Activated naive CD8-positive, alpha-beta T cell treated with anti-CD3 and anti-CD28 coated beads for 36 hours (primary cell): Measurements from ENCODE around the gene BCL2L15. TPM values are rescaled to one million over a fixed set of nuclear protein-coding genes. Genes with fewer than 3 reads are reported as not detected.

Experiments
- DNase-seq: peaks from one replicate; pipeline ENCODE4 v3.0.0; 2021
- H3K27ac Mint-ChIP-seq: one replicate; pipeline ENCODE4 v1.8.0; 2022; ENCODE audit warnings: mild to moderate bottlenecking, moderate library complexity, mixed read lengths
- H3K27me3 Mint-ChIP-seq: one replicate; pipeline ENCODE4 v1.8.0; 2022; ENCODE audit warnings: mild to moderate bottlenecking, mixed read lengths
- H3K36me3 Mint-ChIP-seq: one replicate; pipeline ENCODE4 v1.8.0; 2021; ENCODE audit warnings: mild to moderate bottlenecking, mixed read lengths
- H3K4me1 Mint-ChIP-seq: one replicate; pipeline ENCODE4 v1.8.0; 2021; ENCODE audit warnings: mixed read lengths
- H3K4me3 Mint-ChIP-seq: one replicate; pipeline ENCODE4 v1.8.0; 2022; ENCODE audit warnings: mild to moderate bottlenecking, moderate library complexity, mixed read lengths
- H3K9me3 Mint-ChIP-seq: one replicate; pipeline ENCODE4 v1.8.0; 2022; ENCODE audit warnings: mixed read lengths
- total RNA-seq, 2 experiments: library from RNA; stranded (reverse); gene quantifications; one replicate each; pipeline ENCODE4 v1.2.3, GENCODE V29; 2021

BCL2L15 gene
- total RNA-seq, 2 experiments from 2014 or later, result 0.88 to 2.2 TPM

DNA sequence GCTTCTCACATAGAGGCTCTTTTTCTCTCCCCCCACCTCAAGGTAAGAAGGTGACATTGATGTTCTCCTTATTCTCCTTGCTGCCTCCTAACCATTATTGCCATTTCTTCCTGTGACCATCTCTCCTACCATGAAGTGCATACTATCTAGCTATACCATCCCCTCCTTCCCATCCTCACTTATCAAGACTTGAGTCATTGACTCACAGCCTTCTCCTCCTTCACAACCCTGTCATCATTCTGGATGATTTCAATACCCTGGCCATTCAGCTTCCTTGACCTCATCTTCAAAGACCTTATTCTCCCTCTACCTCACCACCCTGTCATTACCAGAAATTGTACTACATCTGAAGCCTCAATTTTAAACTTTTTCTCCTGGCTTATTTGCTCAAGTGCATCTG lies 30.9 kb upstream of the BCL2L15 start:
- Mint-ChIP-seq H3K27me3 (no peaks in the 10 kb centered on the region), H3K9me3 (no peaks in the 10 kb centered on the region), H3K4me1 (peaks cover 2% of the 10 kb centered on the region), H3K27ac (no peak overlapping the region), H3K36me3 (peaks cover 4% of the 10 kb centered on the region), H3K4me3 (no peak overlapping the region)
- DNase-seq, result no peak

DNA sequence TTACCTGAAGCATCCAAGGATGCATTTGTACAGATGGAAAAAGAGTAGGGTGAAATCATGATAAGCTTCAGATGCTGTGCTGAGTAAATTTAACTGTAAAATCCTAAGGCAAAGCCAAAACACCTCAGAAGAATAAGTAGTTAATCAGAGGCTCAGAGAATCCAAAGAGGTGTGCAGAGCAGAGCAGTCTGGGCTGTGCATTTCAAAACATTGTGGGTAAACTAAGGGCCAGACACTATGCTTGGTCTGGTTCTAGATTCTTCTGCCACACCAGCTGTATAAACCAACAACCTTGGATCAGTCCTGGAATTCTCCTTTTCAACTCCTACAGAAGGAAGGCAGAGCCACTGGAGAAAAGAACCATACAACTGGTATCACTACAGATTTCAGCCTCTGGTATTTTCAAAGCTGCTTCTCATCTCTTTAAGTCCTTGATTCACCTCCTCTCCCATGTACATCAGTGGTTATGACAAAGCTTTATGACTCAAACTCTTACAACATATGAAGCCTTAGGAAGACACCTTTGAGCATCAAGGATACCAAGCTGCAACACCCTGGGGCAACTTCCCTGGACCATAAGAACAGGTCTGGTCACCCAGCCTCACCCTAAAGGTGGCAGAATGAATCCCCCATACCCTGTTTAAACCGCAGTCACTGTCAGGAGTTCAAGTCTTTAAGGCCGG lies 30.2 kb upstream of the BCL2L15 start:
- H3K4me1 Mint-ChIP-seq, result peaks cover 7% of the 10 kb centered on the region
- H3K4me3 Mint-ChIP-seq, result no peak overlapping the region
- H3K27me3 Mint-ChIP-seq, result no peaks in the 10 kb centered on the region
- H3K36me3 Mint-ChIP-seq, result peaks cover 11% of the 10 kb centered on the region
- H3K27ac Mint-ChIP-seq, result no peak overlapping the region
- H3K9me3 Mint-ChIP-seq, result no peaks in the 10 kb centered on the region
- DNase-seq, result no peak

DNA sequence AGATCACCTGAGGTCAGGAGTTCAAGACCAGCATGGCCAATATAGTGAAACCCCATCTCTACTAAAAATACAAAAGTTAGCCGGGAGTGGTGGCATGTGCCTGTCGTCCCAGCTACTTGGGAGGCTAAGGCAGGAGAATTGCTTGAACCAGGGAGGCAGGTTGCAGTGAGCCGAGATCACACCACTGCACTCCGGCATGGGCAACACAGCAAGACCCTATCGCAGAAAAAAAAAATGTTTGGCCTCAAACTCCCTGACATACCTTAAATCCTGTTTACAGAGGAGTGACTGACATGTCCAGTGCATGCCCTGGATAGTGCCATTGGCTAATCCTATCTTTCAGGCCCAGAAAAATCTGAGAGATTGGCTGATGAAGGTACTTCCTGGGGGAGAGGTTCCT lies 29.6 kb upstream of the BCL2L15 start:
- Mint-ChIP-seq H3K4me3 (no peak overlapping the region), H3K27me3 (no peaks in the 10 kb centered on the region), H3K27ac (no peak overlapping the region), H3K4me1 (peaks cover 8% of the 10 kb centered on the region), H3K9me3 (no peaks in the 10 kb centered on the region), H3K36me3 (peaks cover 12% of the 10 kb centered on the region)
- no peak for DNase-seq

DNA sequence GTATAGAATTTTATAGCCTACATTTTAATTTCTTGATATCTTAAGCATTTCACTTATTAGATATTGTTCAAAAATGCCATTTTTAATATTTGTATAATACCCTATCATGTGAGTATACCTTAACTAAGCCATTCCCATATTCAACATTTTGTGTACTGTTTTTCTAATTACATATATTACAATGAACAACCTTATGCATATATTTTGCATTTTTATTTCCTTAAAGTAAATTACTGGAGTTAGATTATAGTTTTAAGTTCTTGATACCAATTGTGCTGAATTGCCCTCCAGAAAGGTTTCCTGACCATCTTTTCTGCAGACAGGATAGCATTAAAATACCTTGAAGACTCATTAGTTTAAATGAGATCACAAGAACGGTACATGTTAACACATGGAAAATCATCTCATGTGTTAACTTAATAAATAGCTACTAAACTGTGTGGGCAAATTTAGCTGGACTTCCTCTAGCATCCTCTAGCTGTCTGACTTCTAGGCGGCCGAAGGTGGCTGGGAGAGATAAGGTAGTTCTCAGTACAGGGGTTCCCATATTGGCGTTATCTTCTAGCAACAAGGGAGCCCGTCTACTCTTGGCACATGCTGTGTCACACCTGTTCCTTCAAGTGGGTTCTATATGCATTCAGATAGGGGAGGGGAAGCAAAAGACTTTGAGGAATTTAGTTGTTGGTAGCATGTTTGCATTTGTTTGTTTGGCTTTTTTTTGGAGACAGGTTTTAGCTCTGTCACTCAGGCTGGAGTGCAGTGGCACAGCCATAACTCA lies 26.7 kb upstream of the BCL2L15 start:
- peaks cover 27% of the 10 kb centered on the region for H3K36me3 Mint-ChIP-seq
- no peak for DNase-seq
- peaks cover 8% of the 10 kb centered on the region for H3K4me1 Mint-ChIP-seq
- H3K9me3 Mint-ChIP-seq, result no peaks in the 10 kb centered on the region
- H3K27ac Mint-ChIP-seq, result no peak overlapping the region
- H3K27me3 Mint-ChIP-seq, result no peaks in the 10 kb centered on the region
- H3K4me3 Mint-ChIP-seq, result no peak overlapping the region

DNA sequence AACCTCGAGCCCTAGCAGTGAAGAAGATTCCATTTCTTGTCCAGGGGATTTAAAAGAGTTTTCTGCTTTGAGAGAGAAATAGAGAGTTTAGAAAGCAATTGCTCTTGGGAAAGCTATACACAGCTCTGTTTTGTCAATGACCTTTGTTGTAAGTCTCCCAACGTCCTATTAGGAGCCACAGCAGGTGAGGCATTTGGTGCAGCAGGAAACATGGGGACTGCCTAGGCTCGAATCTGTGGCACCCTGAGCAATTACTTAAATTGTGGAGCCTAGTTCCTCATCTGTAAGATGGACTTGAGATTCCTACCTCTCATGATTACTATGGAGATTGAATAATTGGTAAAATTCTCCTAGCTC lies 25.9 kb upstream of the BCL2L15 start:
- H3K36me3 Mint-ChIP-seq, result peaks cover 29% of the 10 kb centered on the region
- H3K27me3 Mint-ChIP-seq, result no peaks in the 10 kb centered on the region
- H3K9me3 Mint-ChIP-seq, result no peaks in the 10 kb centered on the region
- H3K4me1 Mint-ChIP-seq, result peaks cover 11% of the 10 kb centered on the region
- DNase-seq, result no peak
- no peak overlapping the region for H3K27ac Mint-ChIP-seq
- H3K4me3 Mint-ChIP-seq, result no peak overlapping the region

DNA sequence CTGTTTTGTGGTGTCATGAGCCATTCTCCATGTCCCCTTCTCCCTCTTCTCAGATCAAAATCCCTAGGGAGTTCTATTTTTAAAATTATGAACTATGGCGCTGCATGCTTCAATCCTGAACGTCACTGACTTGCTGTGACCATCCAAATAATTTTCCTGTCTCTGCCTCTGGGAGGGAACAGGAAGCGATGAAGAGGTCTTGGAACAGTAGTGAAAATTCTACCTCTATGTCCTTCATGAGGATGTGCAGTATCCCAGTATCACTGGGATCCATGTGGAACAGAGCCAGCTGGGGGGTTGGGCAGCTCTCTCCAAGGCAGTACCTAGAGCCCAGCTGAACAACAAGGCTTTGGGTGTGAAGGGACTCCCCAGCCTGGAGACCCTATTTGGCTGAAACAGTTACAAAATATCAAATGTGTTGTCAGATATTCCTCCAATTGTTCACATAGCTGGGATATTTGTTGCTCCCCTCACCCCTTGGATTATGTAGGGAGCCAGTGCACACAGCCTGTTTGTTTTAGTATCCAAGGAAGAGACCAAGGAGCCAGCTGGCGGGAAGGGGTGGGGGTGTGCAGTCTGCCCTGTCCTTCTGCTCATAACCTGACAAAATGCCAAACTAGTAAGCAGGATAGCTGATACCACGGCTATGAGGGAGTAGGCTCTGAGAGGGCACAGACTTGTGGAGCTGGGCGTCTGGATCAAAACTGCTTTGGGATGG lies 25.4 kb upstream of the BCL2L15 start:
- DNase-seq, result no peak
- no peak overlapping the region for H3K27ac Mint-ChIP-seq
- no peaks in the 10 kb centered on the region for H3K9me3 Mint-ChIP-seq
- H3K4me3 Mint-ChIP-seq, result no peak overlapping the region
- H3K36me3 Mint-ChIP-seq, result peaks cover 34% of the 10 kb centered on the region
- no peaks in the 10 kb centered on the region for H3K27me3 Mint-ChIP-seq
- peaks cover 15% of the 10 kb centered on the region for H3K4me1 Mint-ChIP-seq

DNA sequence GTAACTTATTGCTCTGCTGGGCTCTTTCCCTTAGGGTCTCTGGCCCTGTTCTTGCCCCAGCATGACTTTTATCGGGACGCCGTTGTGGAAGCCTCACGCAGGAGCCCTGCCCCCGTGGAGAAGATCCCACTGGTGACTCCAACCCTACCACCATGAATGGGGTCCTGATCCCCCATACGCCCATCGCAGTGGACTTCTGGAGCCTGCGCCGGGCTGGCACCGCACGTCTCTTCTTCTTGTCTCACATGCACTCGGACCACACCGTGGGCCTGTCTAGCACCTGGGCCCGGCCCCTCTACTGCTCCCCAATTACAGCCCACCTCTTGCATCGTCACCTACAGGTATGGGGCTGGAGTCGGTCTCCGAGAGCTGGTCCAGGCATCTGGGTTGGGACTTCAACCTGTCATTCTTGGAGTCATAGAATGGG lies 18.1 kb upstream of the BCL2L15 start:
- DNase-seq, result peak; percentile 37
- peak overlapping the region; percentile 98 for H3K27ac Mint-ChIP-seq
- no peaks in the 10 kb centered on the region for H3K9me3 Mint-ChIP-seq
- H3K4me3 Mint-ChIP-seq, result peak overlapping the region; percentile 96
- H3K27me3 Mint-ChIP-seq, result no peaks in the 10 kb centered on the region
- H3K4me1 Mint-ChIP-seq, result peaks cover 46% of the 10 kb centered on the region
- peaks cover 47% of the 10 kb centered on the region for H3K36me3 Mint-ChIP-seq

DNA sequence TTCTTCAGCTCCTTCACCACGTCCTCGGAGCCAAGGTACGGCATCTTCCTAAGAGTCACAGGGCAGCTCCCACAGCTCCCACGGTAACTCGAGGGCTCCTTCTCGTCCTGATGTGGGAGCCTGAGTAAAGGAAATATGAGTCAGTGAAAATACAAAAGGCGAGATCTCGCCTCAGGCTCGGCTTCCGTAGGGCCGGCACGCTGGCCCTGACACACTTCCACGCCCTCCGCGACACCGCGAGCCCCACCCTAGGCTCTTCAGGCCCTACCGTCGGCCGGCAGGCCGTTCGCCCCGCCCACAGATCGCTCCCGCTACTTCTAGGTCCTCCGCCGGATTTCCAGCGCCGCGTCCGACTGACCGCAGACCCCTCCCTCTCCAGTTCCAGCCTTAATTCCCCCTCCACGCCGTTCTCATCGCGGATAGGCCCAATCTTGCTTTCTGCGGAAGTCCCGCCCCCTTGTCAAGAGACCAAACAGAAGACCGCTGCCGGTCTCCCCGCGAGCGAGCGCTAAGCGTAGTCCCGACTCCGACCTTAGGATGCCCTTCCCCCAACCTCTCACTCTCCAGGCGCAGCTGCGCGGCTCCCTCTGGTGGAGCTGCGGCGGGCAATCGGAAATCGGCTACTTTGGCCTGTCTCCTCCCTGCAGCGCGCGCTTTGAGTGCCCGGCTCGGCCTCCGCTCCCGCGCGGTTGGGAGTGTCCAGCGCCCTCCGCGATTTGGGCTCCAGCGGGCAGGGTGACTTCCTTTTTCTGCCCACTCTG lies 17.5 kb upstream of the BCL2L15 start, which contains the start of the genes AP4B1 and DCLRE1B:
Gene AP4B1, minus strand, starts transcription at position 126 of the 761 bp plus-strand sequence. Its CDS starts 82 bp downstream, at position 44.
Gene DCLRE1B, plus strand, starts transcription at position 653 of the 761 bp plus-strand sequence. CDS start 261 bp downstream, outside the sequence.
- no peaks in the 10 kb centered on the region for H3K27me3 Mint-ChIP-seq
- DNase-seq, result peak; percentile 98
- peak within 1 kb of the TSS; percentile 96 for H3K4me3 Mint-ChIP-seq
- peaks cover 50% of the 10 kb centered on the region for H3K36me3 Mint-ChIP-seq
- H3K9me3 Mint-ChIP-seq, result no peaks in the 10 kb centered on the region
- peaks cover 50% of the 10 kb centered on the region for H3K4me1 Mint-ChIP-seq
- H3K27ac Mint-ChIP-seq, result peak within 1 kb of the TSS; percentile 98

DNA sequence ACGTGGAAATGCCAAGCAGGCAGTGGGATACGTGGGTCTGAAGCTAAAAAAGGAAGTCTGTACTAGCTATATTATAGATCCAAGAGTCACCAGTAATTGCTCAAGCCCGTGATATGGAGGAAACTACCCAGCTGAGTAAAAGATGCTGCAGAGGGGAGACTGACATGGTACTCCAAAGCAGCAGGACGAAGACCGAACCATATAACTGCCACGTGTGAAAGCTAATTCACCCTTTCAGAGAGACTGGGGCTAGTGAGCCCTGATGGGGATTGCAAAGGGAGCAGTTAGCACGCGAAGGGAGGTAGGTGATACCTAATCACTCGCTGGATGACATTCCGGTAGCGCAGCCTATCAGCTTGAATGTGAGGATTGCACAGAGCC lies 16.9 kb upstream of the BCL2L15 start:
- DNase-seq, result no peak
- peaks cover 52% of the 10 kb centered on the region for H3K4me1 Mint-ChIP-seq
- peak overlapping the region; percentile 96 for H3K4me3 Mint-ChIP-seq
- peaks cover 55% of the 10 kb centered on the region for H3K36me3 Mint-ChIP-seq
- H3K9me3 Mint-ChIP-seq, result no peaks in the 10 kb centered on the region
- H3K27me3 Mint-ChIP-seq, result no peaks in the 10 kb centered on the region
- H3K27ac Mint-ChIP-seq, result peak overlapping the region; percentile 98

DNA sequence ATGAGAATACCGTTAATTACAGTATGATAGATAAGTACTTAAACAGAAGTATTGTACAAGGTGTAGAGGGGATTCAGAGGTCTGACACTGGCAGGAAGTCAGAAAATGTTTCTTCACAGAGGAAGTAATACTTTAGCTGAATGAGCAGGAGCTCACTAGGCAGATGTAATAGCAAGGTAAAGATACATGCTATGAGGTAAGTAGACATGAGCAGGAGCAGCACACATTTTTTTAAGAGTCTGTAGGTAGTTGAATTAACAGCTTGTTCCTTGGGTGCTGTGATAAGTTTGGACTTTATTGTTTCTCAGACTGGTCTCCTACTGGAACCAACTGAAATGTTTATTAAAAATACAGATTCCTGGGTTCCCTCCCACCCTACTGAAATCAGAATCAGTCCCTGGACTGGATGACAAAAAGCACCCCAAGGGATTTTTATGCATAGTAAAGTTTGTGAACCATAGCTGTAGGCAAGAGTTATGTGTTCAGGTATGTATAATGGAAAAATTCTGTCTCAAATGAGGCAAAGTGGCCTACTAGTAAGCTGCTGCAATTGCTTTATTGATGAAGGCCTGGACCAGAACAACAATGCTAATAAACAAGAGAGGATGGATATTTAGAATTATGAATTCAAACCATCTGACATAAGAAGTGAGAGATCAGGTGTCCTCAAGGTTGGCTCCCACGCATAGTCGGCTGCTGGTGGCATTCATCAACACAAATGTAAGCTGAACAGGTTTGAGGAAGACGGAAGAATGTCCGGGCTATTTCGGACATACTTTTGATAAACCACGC lies 16.3 kb upstream of the BCL2L15 start:
- H3K27me3 Mint-ChIP-seq, result no peaks in the 10 kb centered on the region
- peak overlapping the region; percentile 98 for H3K27ac Mint-ChIP-seq
- peak overlapping the region; percentile 96 for H3K4me3 Mint-ChIP-seq
- peaks cover 57% of the 10 kb centered on the region for H3K36me3 Mint-ChIP-seq
- DNase-seq, result no peak
- peaks cover 58% of the 10 kb centered on the region for H3K4me1 Mint-ChIP-seq
- H3K9me3 Mint-ChIP-seq, result no peaks in the 10 kb centered on the region

DNA sequence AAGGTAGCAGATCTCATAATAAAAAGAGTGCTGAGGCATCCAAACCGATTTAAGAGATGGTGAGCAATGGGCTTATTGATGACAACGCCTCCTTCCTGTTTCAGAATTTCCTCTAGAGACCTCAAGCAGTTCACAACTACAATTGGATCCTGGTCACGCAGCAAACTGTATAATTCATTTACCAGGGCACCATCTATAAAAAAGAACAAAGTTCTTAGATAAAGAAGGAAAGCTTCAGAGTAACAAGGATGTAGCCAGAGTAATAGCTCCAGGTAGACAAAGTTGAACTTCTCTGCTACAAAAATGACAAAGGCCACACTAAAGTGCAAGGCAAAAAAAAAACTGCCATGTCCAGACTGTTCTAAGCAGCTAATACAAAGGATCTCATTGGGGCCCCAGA lies 13.8 kb upstream of the BCL2L15 start:
- no peak for DNase-seq
- Mint-ChIP-seq H3K27ac (peak overlapping the region; percentile 7), H3K4me1 (peaks cover 50% of the 10 kb centered on the region), H3K27me3 (no peaks in the 10 kb centered on the region), H3K9me3 (no peaks in the 10 kb centered on the region), H3K36me3 (peaks cover 55% of the 10 kb centered on the region), H3K4me3 (no peak overlapping the region)

DNA sequence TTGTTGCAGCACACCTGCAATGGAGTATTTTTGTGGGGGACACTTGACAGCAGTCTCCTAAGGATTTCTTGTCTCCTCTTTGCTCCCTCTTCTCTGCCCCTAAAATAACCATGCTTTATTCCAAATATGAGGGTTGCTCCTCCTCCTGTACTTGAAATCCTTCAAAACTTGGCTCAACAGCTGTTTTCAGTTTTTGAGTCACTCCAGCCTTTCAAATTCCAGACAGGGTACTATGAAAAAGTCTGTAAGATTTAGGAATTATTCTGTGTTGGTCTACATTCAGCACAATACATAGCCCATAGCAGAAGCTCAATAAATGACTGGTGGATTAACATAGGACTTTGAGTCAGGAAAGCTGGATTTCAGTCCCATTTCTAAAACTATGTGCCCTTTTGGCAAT lies 11.7 kb upstream of the BCL2L15 start:
- Mint-ChIP-seq H3K4me3 (no peak overlapping the region), H3K9me3 (no peaks in the 10 kb centered on the region), H3K27me3 (no peaks in the 10 kb centered on the region), H3K36me3 (peaks cover 56% of the 10 kb centered on the region), H3K27ac (peak overlapping the region; percentile 60), H3K4me1 (peaks cover 46% of the 10 kb centered on the region)
- DNase-seq, result no peak

DNA sequence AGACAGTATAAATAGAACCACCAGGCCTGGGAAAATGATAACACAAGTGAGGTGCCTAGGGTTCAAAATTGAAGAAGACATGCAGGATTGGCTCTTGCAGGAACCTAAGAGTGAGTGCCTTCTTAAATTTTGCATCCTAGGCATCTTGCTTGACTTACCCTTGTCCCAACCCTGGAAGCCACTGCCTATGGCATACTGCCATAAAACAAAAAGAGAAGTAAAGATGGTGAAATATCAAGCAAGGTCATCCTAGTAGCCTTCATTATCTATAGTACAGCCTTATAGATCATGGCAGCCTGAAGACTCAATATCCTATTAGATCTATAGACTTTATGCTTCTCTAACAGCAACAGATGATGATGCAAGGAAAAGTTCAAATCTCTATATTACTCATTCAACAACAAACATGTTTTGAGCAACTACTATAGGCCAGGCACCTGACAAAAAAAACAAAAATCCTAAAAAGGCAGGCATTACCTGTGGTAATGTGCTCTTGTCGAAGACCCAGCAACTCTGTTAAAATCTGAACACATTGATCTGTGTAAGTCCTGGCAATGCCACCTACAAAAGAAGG lies 10.9 kb upstream of the BCL2L15 start:
- Mint-ChIP-seq H3K27me3 (no peaks in the 10 kb centered on the region), H3K36me3 (peaks cover 54% of the 10 kb centered on the region), H3K4me3 (no peak overlapping the region), H3K4me1 (peaks cover 44% of the 10 kb centered on the region), H3K27ac (peak overlapping the region; percentile 60), H3K9me3 (no peaks in the 10 kb centered on the region)
- DNase-seq, result no peak

DNA sequence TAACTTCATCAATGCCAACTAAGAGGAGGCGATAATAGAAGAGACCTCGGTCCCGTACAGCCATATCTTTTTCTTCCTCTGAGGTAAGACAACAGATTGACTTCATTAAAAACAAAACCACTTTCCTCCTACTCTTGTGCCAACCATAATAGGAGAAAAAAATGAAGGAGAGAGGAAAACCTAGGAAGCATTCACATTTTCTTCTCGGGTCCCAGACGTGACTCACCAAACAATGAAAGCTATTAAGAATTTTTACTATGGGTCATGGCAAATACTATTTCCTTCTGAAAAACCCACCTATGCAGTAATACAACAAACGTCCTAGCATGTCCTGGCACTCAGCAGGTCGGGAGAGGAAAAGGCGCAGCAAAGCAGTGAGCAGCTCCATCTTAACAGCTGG lies 8.6 kb upstream of the BCL2L15 start:
- no peaks in the 10 kb centered on the region for H3K9me3 Mint-ChIP-seq
- DNase-seq, result no peak
- H3K27me3 Mint-ChIP-seq, result no peaks in the 10 kb centered on the region
- H3K4me1 Mint-ChIP-seq, result peaks cover 24% of the 10 kb centered on the region
- no peak overlapping the region for H3K4me3 Mint-ChIP-seq
- peaks cover 43% of the 10 kb centered on the region for H3K36me3 Mint-ChIP-seq
- H3K27ac Mint-ChIP-seq, result no peak overlapping the region
